Memory B cell (primary cell): Measurements from ENCODE around the gene NMNAT1.

Experiments
- ATAC-seq: fragments of 150-1000 bp; cut with Tn5 transposase; 2 replicates; pipeline ENCODE4 v1.10.0; 2021; ENCODE audit warnings: low read depth, mild to moderate bottlenecking, moderate library complexity
- DNase-seq, 2 donors: peaks; one replicate each; pipeline ENCODE4 v3.0.0; 2022; ENCODE audit warnings: low spot score in 2 of 2
- H3K27ac Mint-ChIP-seq: one replicate; pipeline ENCODE4 v1.8.0; 2022; ENCODE audit warnings: mild to moderate bottlenecking, moderate library complexity, mixed read lengths
- H3K27me3 Mint-ChIP-seq: one replicate; pipeline ENCODE4 v1.8.0; 2022; ENCODE audit warnings: mixed read lengths
- H3K36me3 Mint-ChIP-seq: one replicate; pipeline ENCODE4 v1.8.0; 2022; ENCODE audit warnings: mild to moderate bottlenecking, mixed read lengths
- H3K4me1 Mint-ChIP-seq: one replicate; pipeline ENCODE4 v1.8.0; 2022; ENCODE audit warnings: mixed read lengths
- H3K4me3 Mint-ChIP-seq: one replicate; pipeline ENCODE4 v1.8.0; 2022; ENCODE audit warnings: mild to moderate bottlenecking, moderate library complexity, mixed read lengths
- H3K9me3 Mint-ChIP-seq: one replicate; pipeline ENCODE4 v1.8.0; 2022; ENCODE audit warnings: mixed read lengths

NMNAT1 gene

GRCh38 chr1:9942939-9943788 is at the start of gene NMNAT1, which contains the start of gene LZIC:
Gene NMNAT1 (plus strand): TSS chr1:9943475. CDS start chr1:9972074, 28,599 bp downstream.
Gene LZIC (minus strand): TSS chr1:9943391. CDS start chr1:9936619, 6,772 bp downstream.
- Mint-ChIP-seq H3K27me3 (no peaks in the 10 kb centered on the region), H3K4me1 (peaks cover 14% of the 10 kb centered on the region), H3K27ac (peak within 1 kb of the TSS; percentile 95), H3K9me3 (no peaks in the 10 kb centered on the region), H3K36me3 (peaks cover 13% of the 10 kb centered on the region), H3K4me3 (peak within 1 kb of the TSS; percentile 98)
- DNase-seq = peak; percentile 88 to 92
- ATAC-seq = peak; percentile 95

GRCh38 chr1:9894115-9894514 is 49.2 kb upstream of the NMNAT1 start:
- peaks cover 2% of the 10 kb centered on the region for H3K36me3 Mint-ChIP-seq
- peak overlapping the region; percentile 25 for H3K27ac Mint-ChIP-seq
- peaks cover 19% of the 10 kb centered on the region for H3K4me1 Mint-ChIP-seq
- no peaks in the 10 kb centered on the region for H3K27me3 Mint-ChIP-seq
- no peak overlapping the region for H3K4me3 Mint-ChIP-seq
- no peak for DNase-seq
- no peaks in the 10 kb centered on the region for H3K9me3 Mint-ChIP-seq
- ATAC-seq = no peak

GRCh38 chr1:9900142-9901043 is 42.9 kb upstream of the NMNAT1 start:
- Mint-ChIP-seq H3K36me3 (no peaks in the 10 kb centered on the region), H3K27me3 (no peaks in the 10 kb centered on the region), H3K9me3 (no peaks in the 10 kb centered on the region), H3K27ac (peak overlapping the region; percentile 76), H3K4me1 (peaks cover 19% of the 10 kb centered on the region), H3K4me3 (peak overlapping the region; percentile 84)
- ATAC-seq (peak; percentile 99), DNase-seq (peak; percentile 25 to 35)

GRCh38 chr1:9901148-9902059 is 41.9 kb upstream of the NMNAT1 start:
- peak overlapping the region; percentile 84 for H3K4me3 Mint-ChIP-seq

GRCh38 chr1:9902060-9902452 is 41.2 kb upstream of the NMNAT1 start:
- Mint-ChIP-seq H3K4me3 (no peak overlapping the region), H3K27me3 (no peaks in the 10 kb centered on the region), H3K27ac (no peak overlapping the region), H3K4me1 (peaks cover 19% of the 10 kb centered on the region), H3K36me3 (peaks cover 2% of the 10 kb centered on the region), H3K9me3 (no peaks in the 10 kb centered on the region)
- DNase-seq (no peak), ATAC-seq (no peak)

More at GRCh38 chr1:9901148-9902059, 41.9 kb upstream of the NMNAT1 start:
- no peak for ATAC-seq
- H3K9me3 Mint-ChIP-seq = no peaks in the 10 kb centered on the region
- DNase-seq = no peak
- peak overlapping the region; percentile 76 for H3K27ac Mint-ChIP-seq
- peaks cover 19% of the 10 kb centered on the region for H3K4me1 Mint-ChIP-seq
- H3K27me3 Mint-ChIP-seq = no peaks in the 10 kb centered on the region
- H3K36me3 Mint-ChIP-seq = peaks cover 2% of the 10 kb centered on the region

- Mint-ChIP-seq H3K9me3 (no peaks in the 10 kb centered on the region), H3K4me3 (no peak overlapping the region), H3K27me3 (no peaks in the 10 kb centered on the region), H3K36me3 (peaks cover 2% of the 10 kb centered on the region), H3K4me1 (peaks cover 24% of the 10 kb centered on the region), H3K27ac (peak overlapping the region; percentile 25)
- ATAC-seq (no peak), DNase-seq (no peak)
These were observed 39.3 kb upstream of the NMNAT1 start for GRCh38 chr1:9903801-9904527.

GRCh38 chr1:9904596-9904995 is 38.7 kb upstream of the NMNAT1 start:
- no peak for ATAC-seq

GRCh38 chr1:9905010-9905409 is 38.3 kb upstream of the NMNAT1 start:
- no peak for ATAC-seq
- H3K36me3 Mint-ChIP-seq = peaks cover 2% of the 10 kb centered on the region
- H3K27me3 Mint-ChIP-seq = no peaks in the 10 kb centered on the region
- no peak overlapping the region for H3K4me3 Mint-ChIP-seq
- no peak for DNase-seq
- no peak overlapping the region for H3K27ac Mint-ChIP-seq
- peaks cover 31% of the 10 kb centered on the region for H3K4me1 Mint-ChIP-seq
- H3K9me3 Mint-ChIP-seq = no peaks in the 10 kb centered on the region

More at GRCh38 chr1:9904596-9904995, 38.7 kb upstream of the NMNAT1 start:
- DNase-seq = no peak
- no peaks in the 10 kb centered on the region for H3K27me3 Mint-ChIP-seq
- peaks cover 2% of the 10 kb centered on the region for H3K36me3 Mint-ChIP-seq
- peaks cover 30% of the 10 kb centered on the region for H3K4me1 Mint-ChIP-seq
- no peak overlapping the region for H3K27ac Mint-ChIP-seq
- no peak overlapping the region for H3K4me3 Mint-ChIP-seq
- no peaks in the 10 kb centered on the region for H3K9me3 Mint-ChIP-seq

GRCh38 chr1:9906466-9906865 is 36.8 kb upstream of the NMNAT1 start:
- DNase-seq (no peak), ATAC-seq (no peak)
- Mint-ChIP-seq H3K9me3 (no peaks in the 10 kb centered on the region), H3K4me3 (no peak overlapping the region), H3K36me3 (peaks cover 2% of the 10 kb centered on the region), H3K27me3 (no peaks in the 10 kb centered on the region), H3K4me1 (peaks cover 24% of the 10 kb centered on the region), H3K27ac (no peak overlapping the region)

GRCh38 chr1:9907441-9907840 is 35.8 kb upstream of the NMNAT1 start:
- Mint-ChIP-seq H3K4me1 (peaks cover 29% of the 10 kb centered on the region), H3K9me3 (no peaks in the 10 kb centered on the region), H3K27ac (no peak overlapping the region), H3K27me3 (no peaks in the 10 kb centered on the region), H3K36me3 (peaks cover 2% of the 10 kb centered on the region), H3K4me3 (no peak overlapping the region)
- DNase-seq (no peak), ATAC-seq (no peak)

- Mint-ChIP-seq H3K27me3 (no peaks in the 10 kb centered on the region), H3K4me3 (peak overlapping the region; percentile 94), H3K36me3 (peaks cover 2% of the 10 kb centered on the region), H3K9me3 (no peaks in the 10 kb centered on the region), H3K27ac (no peak overlapping the region), H3K4me1 (peaks cover 29% of the 10 kb centered on the region)
- DNase-seq = no peak
- no peak for ATAC-seq
These were observed 34.4 kb upstream of the NMNAT1 start for GRCh38 chr1:9908871-9909233.

GRCh38 chr1:9909234-9910046 is 33.8 kb upstream of the NMNAT1 start:
- peak overlapping the region; percentile 80 for H3K27ac Mint-ChIP-seq
- peaks cover 27% of the 10 kb centered on the region for H3K4me1 Mint-ChIP-seq
- peak overlapping the region; percentile 94 for H3K4me3 Mint-ChIP-seq
- ATAC-seq = no peak
- no peaks in the 10 kb centered on the region for H3K9me3 Mint-ChIP-seq
- peak in 1 of 2 donors; percentile 28 for DNase-seq
- peaks cover 2% of the 10 kb centered on the region for H3K36me3 Mint-ChIP-seq
- no peaks in the 10 kb centered on the region for H3K27me3 Mint-ChIP-seq
